PC-3 (cell line): Measurements from ENCODE around the gene TRIM14. TPM values are rescaled to one million over a fixed set of nuclear protein-coding genes. Genes with fewer than 3 reads are reported as not detected.

ENCODE experiments used
- ATAC-seq: fragments of 200-7000 bp; cut with Tn5 transposase; 2 replicates; pipeline ENCODE4 v1.9.1; 2020; ENCODE audit warnings: mild to moderate bottlenecking, moderate library complexity
- BruUV-seq: library from RNA; stranded (reverse); fragments of 400-500 nt; replicated peaks from 2 replicates; lab custom pipeline; 2021; lab: Mats Ljungman, UMichigan
- CTCF ChIA-PET: fragments of 300-600 bp; sonication (Branson Sonifier 250); formaldehyde crosslinking; loops from one replicate; lab custom pipeline; 2022; ENCODE audit warnings: antibody characterized with exemption; lab: Charles Lee
- POLR2A ChIA-PET: fragments of 300-600 bp; sonication (Branson Sonifier 250); formaldehyde crosslinking; loops from one replicate; lab custom pipeline; 2022; ENCODE audit warnings: antibody characterized with exemption; ENCODE audit not compliant: unreplicated experiment; lab: Charles Lee
- DNase-seq: peaks from one replicate; pipeline ENCODE4 v3.0.0-alpha.2; 2015
- H2AFZ ChIP-seq: fragments of 300-600 bp; sonication (generic); 2 replicates; pipeline ENCODE4 v1.6.0; 2016; ENCODE audit warnings: antibody characterized with exemption, low read length
- H3F3A ChIP-seq: fragments of 300-600 bp; sonication (generic); one replicate; pipeline ENCODE4 v1.6.0; 2017; ENCODE audit warnings: antibody characterized with exemption, low read length, control low read depth, mild to moderate bottlenecking; ENCODE audit not compliant: unreplicated experiment
- H3K27ac ChIP-seq: fragments of 300-600 bp; sonication (generic); 2 replicates; pipeline ENCODE4 v1.5.1; 2016; ENCODE audit warnings: mild to moderate bottlenecking, low read length
- H3K27me3 ChIP-seq: fragments of 300-600 bp; sonication (generic); 2 replicates; pipeline ENCODE4 v1.6.1; 2016; ENCODE audit warnings: low read length, mixed read lengths
- H3K36me3 ChIP-seq: fragments of 300-600 bp; sonication (generic); 2 replicates; pipeline ENCODE4 v1.6.1; 2016; ENCODE audit warnings: low read depth, mixed run types, low read length, mixed read lengths
- H3K4me1 ChIP-seq: fragments of 300-600 bp; sonication (generic); 2 replicates; pipeline ENCODE4 v1.5.1; 2016; ENCODE audit warnings: low read length; ENCODE audit not compliant: insufficient read depth
- H3K4me2 ChIP-seq: fragments of 300-600 bp; sonication (generic); 2 replicates; pipeline ENCODE4 v1.6.0; 2016; ENCODE audit warnings: low read length
- H3K4me3 ChIP-seq: fragments of 300-600 bp; sonication (generic); 2 replicates; pipeline ENCODE4 v1.5.1; 2016; ENCODE audit warnings: mild to moderate bottlenecking, low read length, mixed read lengths
- H3K79me2 ChIP-seq: fragments of 300-600 bp; sonication (generic); 2 replicates; pipeline ENCODE4 v1.6.1; 2017; ENCODE audit warnings: low read length, mixed read lengths
- H3K9ac ChIP-seq: fragments of 300-600 bp; sonication (generic); 2 replicates; pipeline ENCODE4 v1.6.0; 2016; ENCODE audit warnings: mild to moderate bottlenecking, low read length
- H3K9me2 ChIP-seq: fragments of 300-600 bp; sonication (generic); replicated peaks from 2 replicates; pipeline ENCODE4 v1.6.1; 2016; ENCODE audit warnings: mixed run types, low read length, mixed read lengths
- H3K9me3 ChIP-seq: fragments of 300-600 bp; sonication (generic); 2 replicates; pipeline ENCODE4 v1.6.1; 2016; ENCODE audit warnings: low read length, mixed read lengths
- H4K20me1 ChIP-seq: fragments of 300-600 bp; sonication (generic); 2 replicates; pipeline ENCODE4 v1.6.1; 2016; ENCODE audit warnings: low read length, mixed read lengths
- EZH2 ChIP-seq: fragments of 300-600 bp; sonication (generic); IDR thresholded peaks from one replicate; pipeline ENCODE4 v1.6.1; 2017; ENCODE audit warnings: antibody characterized with exemption, mild to moderate bottlenecking, low read length; ENCODE audit not compliant: unreplicated experiment
- EZH2phosphoT487 ChIP-seq: fragments of 300-600 bp; sonication (generic); IDR thresholded peaks from 2 replicates; pipeline ENCODE4 v1.6.1; 2018; ENCODE audit warnings: mild to moderate bottlenecking, antibody characterized with exemption, low read length, borderline replicate concordance
- intact Hi-C: fragments of 100-400 bp; cut with micrococcal nuclease; formaldehyde crosslinking; loops from 2 replicates; pipeline ENCODE4 v1.9.0; 2023
- total RNA-seq: library from RNA; depleted of rRNA; stranded (reverse); fragments of >200 nt; gene quantifications from 2 replicates; pipeline ENCODE4 v1.2.3, GENCODE V29; 2014
- TF ChIP-seq, protein P1 (sequence below): fragments of 300-600 bp; sonication (generic); conservative IDR thresholded peaks from 2 replicates; pipeline ENCODE4 v1.5.1; 2017; ENCODE audit warnings: antibody characterized with exemption, low read depth, mild to moderate bottlenecking, low read length

Gene TRIM14
- total RNA-seq, 1 experiment from 2014 or later = 11.2 TPM

DNA sequence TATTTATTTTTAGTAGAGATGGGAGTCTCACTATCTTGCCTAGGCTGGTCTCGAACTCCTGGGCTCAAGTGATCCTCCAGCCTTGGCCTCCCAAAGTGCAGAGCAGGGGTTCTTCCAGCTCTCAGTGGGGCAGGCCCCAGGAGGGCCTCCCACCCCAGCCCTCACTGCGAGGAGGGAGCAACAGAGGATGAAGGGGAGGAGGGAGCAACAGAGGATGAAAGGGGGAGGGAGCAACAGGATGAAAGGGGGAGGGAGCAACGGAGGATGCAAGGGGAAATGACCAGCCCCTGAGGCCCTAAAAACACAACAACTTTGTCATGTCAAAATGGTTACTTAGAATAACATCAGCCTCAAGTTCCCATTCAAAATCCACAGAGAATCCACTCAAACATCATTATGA lies 10.0 kb downstream of the TRIM14 start:
- H3K4me3 ChIP-seq = no peak overlapping the region
- no peak for TF ChIP-seq EZH2phosphoT487
- TF ChIP-seq EZH2 = no peak
- TF ChIP-seq, protein P1, sequence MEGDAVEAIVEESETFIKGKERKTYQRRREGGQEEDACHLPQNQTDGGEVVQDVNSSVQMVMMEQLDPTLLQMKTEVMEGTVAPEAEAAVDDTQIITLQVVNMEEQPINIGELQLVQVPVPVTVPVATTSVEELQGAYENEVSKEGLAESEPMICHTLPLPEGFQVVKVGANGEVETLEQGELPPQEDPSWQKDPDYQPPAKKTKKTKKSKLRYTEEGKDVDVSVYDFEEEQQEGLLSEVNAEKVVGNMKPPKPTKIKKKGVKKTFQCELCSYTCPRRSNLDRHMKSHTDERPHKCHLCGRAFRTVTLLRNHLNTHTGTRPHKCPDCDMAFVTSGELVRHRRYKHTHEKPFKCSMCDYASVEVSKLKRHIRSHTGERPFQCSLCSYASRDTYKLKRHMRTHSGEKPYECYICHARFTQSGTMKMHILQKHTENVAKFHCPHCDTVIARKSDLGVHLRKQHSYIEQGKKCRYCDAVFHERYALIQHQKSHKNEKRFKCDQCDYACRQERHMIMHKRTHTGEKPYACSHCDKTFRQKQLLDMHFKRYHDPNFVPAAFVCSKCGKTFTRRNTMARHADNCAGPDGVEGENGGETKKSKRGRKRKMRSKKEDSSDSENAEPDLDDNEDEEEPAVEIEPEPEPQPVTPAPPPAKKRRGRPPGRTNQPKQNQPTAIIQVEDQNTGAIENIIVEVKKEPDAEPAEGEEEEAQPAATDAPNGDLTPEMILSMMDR = no peak
- no peak overlapping the region for H3K9ac ChIP-seq
- CTCF ChIA-PET = no interaction called here
- H3K4me1 ChIP-seq = no peaks in the 10 kb centered on the region
- H3K4me2 ChIP-seq = no peak overlapping the region
- no peak for DNase-seq
- H4K20me1 ChIP-seq = no peaks in the 10 kb centered on the region
- H3K27me3 ChIP-seq = no peaks in the 10 kb centered on the region
- H3K36me3 ChIP-seq = peaks cover 29% of the 10 kb centered on the region
- H3K9me3 ChIP-seq = peaks cover 12% of the 10 kb centered on the region; the same call in 1 of the 2 replicates
- H3K27ac ChIP-seq = no peak overlapping the region
- BruUV-seq = no TSS peak
- POLR2A ChIA-PET = no interaction called here
- no peak for ATAC-seq
- H3F3A ChIP-seq = no peaks in the 10 kb centered on the region
- no peaks in the 10 kb centered on the region for H3K9me2 ChIP-seq
- no peaks in the 10 kb centered on the region for H3K79me2 ChIP-seq
- no peak overlapping the region for H2AFZ ChIP-seq
- intact Hi-C loops = no loop called here

- Histone ChIP-seq H3K9ac (no peak overlapping the region), H3K4me3 (no peak overlapping the region), H3K4me1 (no peaks in the 10 kb centered on the region), H3K9me3 (peaks cover 12% of the 10 kb centered on the region; the same call in 1 of the 2 replicates), H3K27ac (no peak overlapping the region), H2AFZ (no peak overlapping the region), H3K9me2 (no peaks in the 10 kb centered on the region), H3K4me2 (no peak overlapping the region), H3F3A (no peaks in the 10 kb centered on the region), H3K27me3 (no peaks in the 10 kb centered on the region), H3K36me3 (peaks cover 29% of the 10 kb centered on the region), H3K79me2 (no peaks in the 10 kb centered on the region), H4K20me1 (no peaks in the 10 kb centered on the region)
- TF ChIP-seq EZH2 (no peak), EZH2phosphoT487 (no peak)
- TF ChIP-seq, protein P1 = no peak
- intact Hi-C loops = no loop called here
- DNase-seq = no peak
- ATAC-seq = no peak
- ChIA-PET POLR2A (no interaction called here), CTCF (no interaction called here)
- BruUV-seq = no TSS peak
These were observed 10.4 kb downstream of the TRIM14 start for GRCh38 chr9:98108531-98109031.

GRCh38 chr9:98107926-98108325 lies 11.1 kb downstream of the TRIM14 start:
- Histone ChIP-seq H3K27ac (no peak overlapping the region), H3K9ac (no peak overlapping the region), H3K9me3 (peaks cover 12% of the 10 kb centered on the region; the same call in 1 of the 2 replicates), H3F3A (no peaks in the 10 kb centered on the region), H3K4me2 (no peak overlapping the region), H3K27me3 (no peaks in the 10 kb centered on the region), H3K4me1 (no peaks in the 10 kb centered on the region), H3K4me3 (no peak overlapping the region), H3K9me2 (no peaks in the 10 kb centered on the region), H3K79me2 (no peaks in the 10 kb centered on the region), H2AFZ (no peak overlapping the region), H3K36me3 (peaks cover 29% of the 10 kb centered on the region), H4K20me1 (no peaks in the 10 kb centered on the region)
- DNase-seq (no peak), ATAC-seq (no peak)
- ChIA-PET POLR2A (no interaction called here), CTCF (no interaction called here)
- BruUV-seq = no TSS peak
- no peak for TF ChIP-seq EZH2
- TF ChIP-seq EZH2phosphoT487 = no peak
- TF ChIP-seq, protein P1 = no peak
- intact Hi-C loops = no loop called here
